Stimulated activated CD4-positive, alpha-beta T cell treated with anti-CD3 and anti-CD28 coated beads, TNF-alpha, amount 100 ng/mL, for 48 hours (primary cell): ENCODE measurements around the gene TUBG1.
A peak's percentile ranks its signal among the peaks of the same experiment; 100 is the strongest.
"Not testable (repeated sequence)": the region's sequence is repeated elsewhere in the genome, so short reads cannot be mapped to it uniquely, and the experiment has no call there.

Experiments
- DNase-seq, 3 donors: peaks; one replicate each; pipeline ENCODE4 v3.0.0-alpha.2; 2020; ENCODE audit warnings: low read depth in 3 of 3

The TUBG1 gene

DNA sequence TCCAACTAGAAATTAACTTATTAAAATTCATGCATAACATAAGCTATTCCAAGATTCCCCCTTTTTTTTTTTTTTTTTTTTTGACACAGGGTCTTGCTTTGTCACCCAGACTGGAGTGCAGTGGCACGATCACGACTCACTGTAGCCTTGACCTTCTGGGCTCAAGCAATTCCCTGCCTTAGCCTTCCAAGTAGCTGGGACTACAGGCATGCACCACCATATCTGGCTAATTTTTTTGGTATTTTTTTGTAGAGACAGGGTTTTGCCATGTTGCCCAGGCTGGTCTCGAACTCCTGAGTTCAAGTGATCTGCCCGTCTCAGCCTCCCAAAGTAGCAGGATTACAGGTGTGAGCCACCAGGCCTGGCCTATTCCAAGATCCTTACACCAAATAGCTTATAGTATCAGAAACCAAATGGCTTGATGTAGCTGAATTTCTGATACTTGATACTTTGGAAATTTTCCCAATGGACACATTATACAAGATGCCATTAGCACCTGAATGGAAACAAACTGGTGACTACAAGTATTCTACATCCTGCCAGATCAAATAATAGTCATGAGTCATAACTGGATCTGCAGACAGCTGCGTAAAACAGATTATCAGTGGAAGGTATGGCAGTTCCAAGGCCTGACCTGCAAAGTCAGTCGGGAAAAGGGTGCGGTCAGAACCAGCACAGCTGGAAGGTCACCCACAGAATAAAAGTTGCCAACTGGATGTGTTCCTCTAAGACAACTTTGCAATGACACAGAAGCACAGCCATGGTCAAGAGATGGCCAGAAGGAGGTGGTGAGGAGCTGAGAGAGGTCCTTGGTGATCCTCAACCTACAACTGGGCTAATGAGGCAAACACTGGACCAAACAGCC lies 14.5 kb downstream of the TUBG1 start:
- no peak for DNase-seq

- not testable (repeated sequence) for DNase-seq
Measured at GRCh38 chr17:42627032-42627764, 17.7 kb downstream of the TUBG1 start.

GRCh38 chr17:42629411-42630009 lies 20.0 kb downstream of the TUBG1 start:
- no peak for DNase-seq

- DNase-seq: no peak
Measured at GRCh38 chr17:42632949-42633444, 23.5 kb downstream of the TUBG1 start.

GRCh38 chr17:42639525-42640113 lies 30.1 kb downstream of the TUBG1 start:
- no peak for DNase-seq

GRCh38 chr17:42640121-42640520 lies 30.6 kb downstream of the TUBG1 start:
- no peak for DNase-seq

DNA sequence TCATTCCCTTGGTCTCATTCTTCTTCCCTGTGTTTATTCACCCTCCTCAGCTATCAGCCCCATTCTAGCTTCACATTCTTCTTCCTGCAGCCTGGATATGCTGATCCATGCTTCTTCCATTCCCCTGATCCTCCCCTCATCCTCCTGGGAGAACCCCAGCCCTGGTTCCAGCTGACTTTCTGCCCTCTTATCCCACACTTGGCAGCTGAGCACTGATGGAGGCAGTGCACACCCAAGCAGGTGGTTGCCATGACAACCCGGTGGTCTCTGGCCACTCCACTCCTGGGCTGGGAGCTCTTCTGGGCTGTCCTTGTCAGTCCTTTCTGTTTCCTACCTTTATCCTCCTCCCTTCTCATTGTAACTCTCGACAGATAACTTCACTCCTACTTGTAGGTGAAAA lies 32.9 kb downstream of the TUBG1 start:
- no peak for DNase-seq

GRCh38 chr17:42647778-42648177 lies 38.3 kb downstream of the TUBG1 start:
- DNase-seq: no peak

- DNase-seq: no peak
Measured at GRCh38 chr17:42651392-42651791, 41.9 kb downstream of the TUBG1 start.

DNA sequence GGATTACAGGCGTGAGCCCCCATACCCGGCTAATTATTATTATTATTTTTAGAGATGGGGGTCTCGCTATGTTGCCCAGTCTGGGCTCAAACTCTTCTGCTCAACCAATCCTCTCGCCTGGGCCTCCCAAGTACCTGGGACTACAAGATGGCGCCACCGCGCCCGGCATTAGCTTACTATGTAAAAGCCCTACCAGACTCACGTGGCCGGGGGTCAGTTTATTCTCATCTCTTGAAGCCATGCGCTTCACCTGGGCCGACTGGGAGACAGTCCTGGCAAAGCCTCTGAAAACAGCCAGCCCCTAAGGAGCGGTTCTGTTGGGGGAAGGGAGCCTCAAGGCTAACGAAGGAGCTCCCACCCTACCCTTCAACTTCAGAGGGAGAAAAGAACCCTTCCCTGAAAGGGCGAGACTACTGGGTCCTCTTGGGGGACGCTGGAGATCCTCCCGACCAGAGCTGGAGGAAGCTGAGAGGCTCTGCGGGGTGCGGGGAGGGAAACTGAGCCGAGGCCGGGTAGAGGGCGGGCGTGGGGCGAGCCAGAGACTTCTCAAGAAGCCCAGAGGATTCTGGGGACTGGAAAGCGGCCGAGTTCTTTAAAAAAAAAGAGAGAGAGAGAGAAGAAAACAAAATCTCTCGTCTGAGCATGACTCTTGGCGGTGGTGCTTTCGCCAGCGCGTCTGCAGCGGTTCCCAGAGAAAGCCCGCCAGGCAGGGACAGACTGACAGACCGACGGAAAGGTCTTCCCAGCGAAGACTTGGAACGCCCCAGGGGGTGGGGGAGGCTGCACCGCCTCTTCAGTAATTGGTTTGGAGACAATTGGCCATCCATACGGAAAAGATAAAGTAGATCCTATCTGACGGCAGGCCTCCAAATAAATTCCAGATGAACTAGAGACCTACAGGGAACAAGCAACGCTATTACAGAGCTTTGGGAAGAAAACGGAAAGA lies 44.0 kb downstream of the TUBG1 start:
- no peak for DNase-seq

DNA sequence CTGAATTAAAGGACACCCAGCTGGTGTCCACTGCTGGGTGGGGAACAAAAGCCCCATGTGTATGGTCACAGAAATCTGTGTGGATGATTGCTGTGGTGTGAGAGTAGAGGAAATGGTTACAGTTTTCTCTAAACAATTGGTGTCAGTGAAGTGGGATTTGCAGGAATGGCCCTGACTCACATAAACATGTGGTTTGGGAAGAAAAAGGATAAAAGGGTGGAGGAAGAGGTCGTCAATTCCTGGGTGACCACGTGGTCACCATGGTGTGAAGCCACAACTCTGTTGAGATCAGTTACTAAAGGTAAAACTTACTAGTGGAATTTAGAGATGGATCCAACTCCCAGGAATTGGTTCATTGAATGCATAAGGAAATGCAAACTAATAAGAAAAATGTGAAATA lies 46.0 kb downstream of the TUBG1 start:
- DNase-seq: no peak

DNA sequence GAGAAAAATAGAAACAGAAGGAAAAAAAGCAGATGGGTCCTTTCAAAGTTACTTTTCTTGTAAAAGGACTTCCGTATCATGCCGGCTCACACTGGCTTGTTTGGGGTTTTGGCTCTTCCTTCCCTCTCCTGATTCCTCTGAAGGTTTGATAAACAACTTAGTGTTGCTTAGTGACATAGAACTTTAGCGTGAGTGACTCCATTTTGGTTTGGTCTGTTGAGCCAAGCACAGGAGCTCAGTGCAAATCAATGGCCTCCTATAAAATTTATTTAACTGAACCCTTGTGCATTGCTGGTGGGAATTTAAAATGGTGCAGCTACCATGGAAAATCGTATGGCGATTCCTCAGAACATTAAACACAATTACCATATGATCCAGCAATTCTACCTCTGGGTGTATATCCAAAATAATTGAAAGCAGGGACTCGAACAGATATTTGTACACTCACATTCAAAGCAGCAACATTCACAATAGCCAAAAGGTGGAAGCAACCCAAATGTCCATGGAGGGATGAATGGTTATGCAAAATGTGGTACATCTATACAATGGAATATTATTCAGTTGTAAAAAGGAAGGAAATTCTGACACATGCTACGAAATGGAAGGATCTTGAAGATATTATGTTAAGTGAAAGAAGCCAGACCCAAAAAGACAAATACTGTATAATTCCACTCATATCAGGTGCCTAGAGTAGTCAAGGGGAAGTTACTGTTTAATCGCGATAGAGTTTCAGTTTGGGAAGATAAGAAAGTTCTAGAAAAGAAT lies 48.5 kb downstream of the TUBG1 start:
- no peak for DNase-seq

DNA sequence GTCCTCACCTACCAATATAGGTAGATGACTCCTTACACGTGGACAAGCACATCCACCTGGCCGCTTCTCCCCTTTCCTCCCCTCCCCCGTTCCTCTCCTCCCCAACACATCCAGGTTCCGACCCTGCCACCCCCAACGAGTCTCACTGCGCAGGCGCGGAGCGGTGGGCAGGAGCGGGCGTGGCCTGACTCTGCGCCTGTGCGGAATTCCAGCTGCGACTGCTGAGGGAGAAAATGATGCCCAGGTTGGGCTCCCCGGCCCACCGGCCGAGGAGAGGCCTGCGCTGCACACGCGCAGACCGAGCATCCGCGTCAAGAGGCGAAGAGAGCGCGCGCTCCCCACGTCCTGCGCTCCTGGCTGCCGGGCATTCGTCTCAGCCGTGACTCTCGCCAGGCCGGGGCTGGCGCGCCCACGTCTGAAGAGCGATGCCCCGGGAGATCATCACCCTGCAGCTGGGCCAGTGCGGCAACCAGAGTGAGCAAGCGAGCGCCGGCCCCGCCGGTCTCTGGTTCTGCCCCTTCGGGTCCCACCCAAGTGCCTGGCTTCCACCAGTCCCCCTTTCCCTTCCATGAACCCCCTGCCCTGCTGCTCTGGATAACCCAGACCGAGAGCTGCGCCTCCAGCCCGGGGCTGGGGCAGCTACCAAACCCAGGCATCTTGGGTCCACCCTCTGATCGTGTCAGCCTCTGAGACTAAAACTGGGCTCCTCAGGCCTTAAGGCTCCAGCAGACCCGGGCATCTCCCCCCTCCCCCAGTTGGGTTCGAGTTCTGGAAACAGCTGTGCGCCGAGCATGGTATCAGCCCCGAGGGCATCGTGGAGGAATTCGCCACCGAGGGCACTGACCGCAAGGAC lies 49.8 kb downstream of the TUBG1 start, which contains the start of gene TUBG2:
TSS of gene TUBG2 (plus strand) at position 206 of the 853 bp plus-strand sequence. CDS start at position 426, 220 bp downstream.
- DNase-seq: peak; percentile 56 to 63 (median 59)

DNA sequence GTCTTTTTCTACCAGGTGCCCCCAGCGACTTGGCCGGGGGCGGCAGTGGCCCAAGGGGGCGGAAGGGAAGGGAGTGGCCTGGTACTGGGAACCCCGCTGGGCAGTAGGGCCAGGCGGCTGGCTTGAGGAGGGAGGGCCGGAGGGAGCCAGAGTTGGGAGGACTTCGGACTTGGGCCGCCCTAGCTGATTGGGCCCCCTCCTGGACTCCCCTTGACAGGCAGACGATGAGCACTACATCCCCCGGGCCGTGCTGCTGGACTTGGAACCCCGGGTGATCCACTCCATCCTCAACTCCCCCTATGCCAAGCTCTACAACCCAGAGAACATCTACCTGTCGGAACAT lies 50.4 kb downstream of the TUBG1 start:
- not testable (repeated sequence) for DNase-seq

DNA sequence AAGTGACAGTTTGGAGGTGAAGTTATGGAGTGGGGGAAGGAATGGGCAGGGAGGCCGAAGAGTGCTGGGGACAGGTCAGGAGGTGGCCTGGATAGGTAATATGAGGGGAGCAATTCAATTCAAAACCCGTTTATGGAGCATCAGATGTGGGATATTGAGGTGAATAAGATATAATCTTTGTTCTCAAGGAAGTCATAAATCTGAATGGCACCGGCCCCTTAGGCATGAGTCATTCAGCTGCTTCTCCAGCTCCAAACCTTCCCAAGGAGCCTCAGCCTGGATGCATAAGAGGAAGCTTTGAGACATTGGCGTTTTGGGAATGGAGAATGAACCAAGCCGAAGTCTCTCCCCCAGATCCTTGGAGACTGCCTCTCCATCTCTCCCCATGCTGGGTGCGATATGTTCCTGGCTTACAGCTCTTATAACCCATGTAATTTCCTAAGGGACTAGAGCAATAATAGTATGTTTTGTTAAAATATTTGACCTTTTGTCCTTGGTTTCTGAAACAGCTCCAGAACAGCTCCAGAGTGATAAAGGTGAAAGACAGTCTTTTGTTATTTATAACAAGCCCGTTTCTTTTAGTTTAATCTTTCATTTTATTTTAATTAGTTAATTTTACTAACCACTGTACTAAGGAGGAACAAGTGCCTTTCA lies 51.3 kb downstream of the TUBG1 start:
- DNase-seq: no peak
